Hepatic stellate cell (primary cell): Measurements from ENCODE around the gene IFIT2.
"Not testable (repeated sequence)": the region's sequence is repeated elsewhere in the genome, so short reads cannot be mapped to it uniquely, and the experiment has no call there.

ENCODE experiments used
- DNase-seq: peaks from one replicate; pipeline ENCODE4 v3.0.0; 2011; ENCODE audit warnings: low spot score

The IFIT2 gene

GRCh38 chr10:89280508-89280907, 21.3 kb upstream of the IFIT2 start:
- no peak for DNase-seq

- no peak for DNase-seq
Observed at GRCh38 chr10:89281606-89282395, 20.0 kb upstream of the IFIT2 start.

GRCh38 chr10:89283025-89283935, 18.6 kb upstream of the IFIT2 start:
- DNase-seq, result no peak

- no peak for DNase-seq
Observed at GRCh38 chr10:89283936-89284475, 17.8 kb upstream of the IFIT2 start.

- not testable (repeated sequence) for DNase-seq
Observed at GRCh38 chr10:89284711-89285110, 17.1 kb upstream of the IFIT2 start.

- DNase-seq, result not testable (repeated sequence)
Observed at GRCh38 chr10:89285303-89285702, 16.5 kb upstream of the IFIT2 start.

- DNase-seq, result no peak
Observed at GRCh38 chr10:89294721-89295239, 7.1 kb upstream of the IFIT2 start.

- DNase-seq, result peak; percentile 40
Observed at GRCh38 chr10:89295597-89295996, 6.2 kb upstream of the IFIT2 start.

GRCh38 chr10:89296220-89296648, 5.6 kb upstream of the IFIT2 start:
- DNase-seq, result no peak

GRCh38 chr10:89297356-89297755, 4.5 kb upstream of the IFIT2 start:
- DNase-seq, result no peak

- DNase-seq, result no peak
Observed at GRCh38 chr10:89297791-89298190, 4.1 kb upstream of the IFIT2 start.

- no peak for DNase-seq
Observed at GRCh38 chr10:89299031-89299430, 2.8 kb upstream of the IFIT2 start.

GRCh38 chr10:89301232-89301631, 614 bp upstream of the IFIT2 start:
- no peak for DNase-seq

GRCh38 chr10:89302625-89303024, 779 bp downstream of the IFIT2 start:
- DNase-seq, result no peak

GRCh38 chr10:89303161-89303560, 1.3 kb downstream of the IFIT2 start:
- no peak for DNase-seq

GRCh38 chr10:89304026-89304425, 2.2 kb downstream of the IFIT2 start:
- DNase-seq, result no peak

- DNase-seq, result no peak
Observed at GRCh38 chr10:89304446-89304845, 2.6 kb downstream of the IFIT2 start.

GRCh38 chr10:89304925-89305324, 3.1 kb downstream of the IFIT2 start:
- no peak for DNase-seq

- DNase-seq, result no peak
Observed at GRCh38 chr10:89305766-89306433, 4.1 kb downstream of the IFIT2 start.

- DNase-seq, result no peak
Observed at GRCh38 chr10:89306434-89307268, 4.8 kb downstream of the IFIT2 start.

- no peak for DNase-seq
Observed at GRCh38 chr10:89307269-89307577, 5.4 kb downstream of the IFIT2 start.
